ENCODE measurements around the gene TMOD2.
"Not testable (repeated sequence)": the region's sequence is repeated elsewhere in the genome, so short reads cannot be mapped to it uniquely, and the experiment has no call there.

TMOD2 gene

GRCh38 chr15:51775967-51776816, 24.8 kb downstream of the TMOD2 start:
- peak; percentile 25 for DNase-seq

GRCh38 chr15:51776952-51777569, 25.7 kb downstream of the TMOD2 start:
- DNase-seq: peak; percentile 58

- DNase-seq: no peak
Observed at GRCh38 chr15:51780636-51781035, 29.2 kb downstream of the TMOD2 start.

GRCh38 chr15:51781506-51781905, 30.1 kb downstream of the TMOD2 start:
- no peak for DNase-seq

DNA sequence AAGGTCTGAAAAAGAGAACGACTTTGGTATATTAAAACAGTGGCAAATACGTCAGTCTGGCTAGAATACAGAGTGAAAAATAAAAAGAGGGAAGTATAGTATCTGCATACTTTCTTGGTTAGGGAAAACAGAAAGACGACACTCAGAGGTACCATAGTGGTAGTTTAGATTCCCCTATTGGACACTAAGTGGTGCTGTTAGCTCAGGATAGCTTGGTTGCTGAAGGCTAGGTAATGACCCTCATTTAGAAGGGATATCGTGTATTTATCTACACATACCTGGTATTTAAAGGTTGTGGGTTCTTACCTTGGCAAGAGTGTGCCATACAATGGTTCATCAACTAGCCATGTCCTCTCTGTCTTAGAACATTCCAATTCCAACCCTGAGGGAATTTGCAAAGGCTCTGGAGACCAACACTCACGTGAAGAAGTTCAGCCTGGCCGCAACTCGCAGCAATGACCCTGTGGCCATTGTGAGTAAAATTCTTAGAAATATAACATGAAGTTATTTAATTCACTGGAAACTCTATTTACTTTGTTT, 31.0 kb downstream of the TMOD2 start:
- peak; percentile 47 for DNase-seq

GRCh38 chr15:51783967-51784366, 32.6 kb downstream of the TMOD2 start:
- no peak for DNase-seq

DNA sequence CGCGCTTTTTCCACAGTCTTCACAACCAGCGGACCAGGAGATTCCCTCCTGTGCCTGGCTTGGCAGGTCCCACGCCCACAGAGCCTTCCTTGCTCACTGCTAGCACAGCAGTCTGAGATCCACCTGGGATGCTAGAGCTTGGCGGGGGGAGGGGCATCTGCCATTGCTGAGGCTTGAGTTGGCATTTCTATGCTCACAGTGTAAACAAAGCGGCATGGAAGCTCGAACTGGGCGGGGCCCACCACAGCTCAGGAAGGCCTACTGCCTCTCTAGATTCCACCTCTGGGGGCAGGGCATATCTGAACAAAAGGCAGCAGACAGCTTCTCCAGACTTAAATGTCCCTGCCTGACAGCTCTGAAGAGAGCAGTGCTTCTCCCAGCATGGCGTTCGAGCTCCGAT, 35.7 kb downstream of the TMOD2 start:
- DNase-seq: not testable (repeated sequence)

GRCh38 chr15:51792474-51792873, 41.1 kb downstream of the TMOD2 start:
- not testable (repeated sequence) for DNase-seq

- no peak for DNase-seq
Observed at GRCh38 chr15:51793521-51794305, 42.3 kb downstream of the TMOD2 start.

DNA sequence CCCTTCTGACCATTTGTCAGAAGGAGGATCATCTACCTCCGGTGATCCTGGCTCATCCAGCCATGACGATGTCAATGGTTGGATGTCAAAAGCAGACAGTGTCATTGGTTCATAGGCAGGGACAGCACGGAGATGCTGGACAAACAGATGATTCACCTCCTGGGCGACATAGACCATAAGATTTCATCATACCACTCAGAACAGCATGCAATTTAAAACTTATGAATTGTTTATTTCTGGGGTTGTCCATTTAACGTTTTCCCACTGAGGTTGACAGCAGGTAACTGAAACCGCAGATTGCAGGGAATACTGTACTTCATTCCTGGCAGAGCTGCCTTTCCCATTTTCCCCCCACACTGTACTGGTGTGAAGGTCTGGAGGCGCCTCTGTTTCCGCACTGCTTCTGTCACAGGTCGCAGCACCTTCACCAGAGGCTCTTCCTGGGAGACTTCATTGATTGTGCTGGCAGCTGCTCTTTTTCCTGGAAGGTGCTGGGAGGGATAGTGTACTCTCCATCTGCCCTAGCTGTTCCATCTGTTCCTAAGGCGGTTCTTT, 45.5 kb downstream of the TMOD2 start:
- DNase-seq: no peak

DNA sequence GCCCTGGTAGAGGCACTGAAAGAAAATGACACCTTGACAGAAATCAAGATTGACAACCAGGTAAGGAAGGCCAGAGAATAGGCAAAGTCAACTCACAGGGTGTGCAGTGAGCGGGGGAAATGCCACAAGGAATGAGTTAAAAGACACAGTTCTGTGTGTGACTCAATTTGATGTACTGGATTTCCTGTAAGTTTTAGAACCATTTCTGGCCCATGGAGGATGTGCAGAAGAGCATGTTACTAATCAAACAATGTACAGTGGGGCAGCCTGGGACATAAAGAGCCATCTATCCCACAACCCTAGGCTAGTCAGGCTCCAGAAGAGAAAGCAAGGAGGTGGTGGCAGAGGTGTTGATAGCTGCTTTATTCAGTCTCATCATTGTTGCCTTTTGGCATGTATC, 46.9 kb downstream of the TMOD2 start:
- DNase-seq: no peak

DNA sequence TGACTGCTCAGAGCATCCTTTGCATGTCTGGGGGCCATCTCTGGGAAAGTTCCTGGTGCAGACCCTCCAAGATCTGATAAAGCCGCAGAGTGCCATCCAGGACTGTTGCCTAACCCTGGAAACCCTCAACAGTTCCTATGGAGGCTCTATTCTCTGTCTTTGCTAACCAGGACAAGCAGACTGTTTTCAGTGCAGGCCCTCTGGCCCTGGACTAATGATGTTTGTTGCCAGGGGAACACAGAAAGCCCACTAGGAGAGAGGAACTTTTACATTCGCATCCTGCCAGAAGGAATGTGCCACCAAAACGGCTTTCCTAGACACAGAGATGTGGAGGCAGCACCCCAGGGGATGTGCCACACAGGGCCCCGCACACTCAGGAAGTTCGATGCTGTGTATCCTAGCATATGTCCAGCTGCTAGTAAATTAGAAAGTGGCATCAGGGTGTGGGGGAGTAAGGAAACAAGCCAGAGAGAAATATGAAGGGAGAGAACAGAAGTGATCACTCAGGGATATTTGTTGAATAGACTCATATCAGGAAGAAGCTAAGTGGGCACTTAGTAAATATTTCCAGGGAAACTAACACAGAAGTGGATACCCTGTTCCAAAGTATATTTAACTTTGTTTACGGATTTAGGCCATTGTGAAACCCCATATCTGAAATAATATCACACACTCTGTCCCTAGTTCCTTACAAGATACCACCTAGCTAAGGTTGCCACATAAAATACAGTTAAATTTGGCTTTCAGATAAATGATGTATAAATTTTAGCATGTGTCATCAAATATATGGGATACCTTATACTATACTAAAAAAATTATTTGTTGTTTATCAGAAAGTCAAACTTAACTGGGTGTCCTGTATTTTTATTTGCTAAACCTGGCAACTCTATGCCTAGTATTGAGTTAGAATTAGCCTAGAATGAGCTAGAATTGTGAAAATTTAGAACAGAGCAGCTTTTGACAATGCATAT, 48.2 kb downstream of the TMOD2 start:
- no peak for DNase-seq

- DNase-seq: no peak
Observed at GRCh38 chr15:51801391-51801835, 50.0 kb downstream of the TMOD2 start.

- no peak for DNase-seq
Observed at GRCh38 chr15:51802593-51802992, 51.2 kb downstream of the TMOD2 start.

- DNase-seq: no peak
Observed at GRCh38 chr15:51803965-51804364, 52.6 kb downstream of the TMOD2 start.

DNA sequence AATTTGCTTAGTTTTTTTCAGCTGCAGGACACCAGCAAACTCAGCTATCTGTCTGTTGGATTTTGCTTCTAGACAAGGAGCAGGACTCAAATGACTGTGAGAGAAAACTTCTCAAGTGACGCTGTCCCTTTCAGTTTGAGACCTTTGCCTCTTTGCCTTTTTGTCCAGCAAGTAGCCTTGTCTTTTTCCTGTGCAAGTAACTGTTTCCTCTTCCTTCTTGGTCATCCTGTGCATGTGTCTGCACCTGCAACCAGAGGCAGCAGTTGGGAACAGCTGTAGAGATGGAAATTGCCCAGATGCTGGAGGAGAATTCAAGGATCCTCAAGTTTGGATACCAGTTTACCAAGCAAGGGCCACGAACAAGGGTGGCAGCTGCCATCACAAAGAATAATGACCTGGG, 54.7 kb downstream of the TMOD2 start:
- DNase-seq: no peak

DNA sequence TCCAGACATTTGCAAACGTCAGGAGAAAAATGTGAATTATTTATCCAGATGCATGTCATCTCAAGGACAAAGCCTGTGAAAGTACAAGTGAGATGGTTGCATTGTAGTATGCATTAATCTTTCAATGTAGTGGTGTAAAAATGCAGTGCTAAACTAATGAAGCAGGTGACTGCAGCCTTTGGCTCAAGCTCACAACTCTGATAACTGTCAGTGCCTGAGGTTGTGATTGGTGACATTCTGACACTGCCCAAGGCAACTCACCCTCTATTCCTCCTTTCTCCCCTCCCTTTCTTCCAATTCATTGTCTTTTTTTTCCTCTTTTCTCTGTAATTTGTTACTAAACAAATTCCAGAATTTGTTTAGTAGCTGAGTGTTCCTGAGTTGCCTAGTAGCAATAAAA, 58.1 kb downstream of the TMOD2 start:
- DNase-seq: no peak

DNA sequence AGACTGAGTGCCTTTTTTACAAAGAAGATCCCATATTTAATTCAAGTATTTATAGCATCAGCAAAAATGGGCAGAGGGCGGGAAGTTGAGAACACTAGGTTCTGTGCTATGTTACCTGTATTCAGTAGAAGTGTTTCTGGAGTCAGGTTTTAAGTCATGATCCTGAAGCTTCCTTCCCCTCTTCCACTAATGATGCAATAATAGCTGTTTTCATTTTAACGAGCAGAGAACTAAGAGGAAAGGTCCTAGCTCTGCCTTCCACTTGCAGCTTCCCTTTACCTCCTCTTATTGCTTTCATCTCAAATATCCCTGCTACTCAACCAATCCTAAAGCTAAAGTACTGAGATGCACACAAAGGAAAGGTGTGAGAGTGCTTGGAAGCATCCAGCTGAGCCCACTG, 61.2 kb downstream of the TMOD2 start:
- no peak for DNase-seq

- DNase-seq: no peak
Observed at GRCh38 chr15:51814606-51815005, 63.2 kb downstream of the TMOD2 start.

GRCh38 chr15:51816611-51817010, 65.2 kb downstream of the TMOD2 start:
- no peak for DNase-seq

DNA sequence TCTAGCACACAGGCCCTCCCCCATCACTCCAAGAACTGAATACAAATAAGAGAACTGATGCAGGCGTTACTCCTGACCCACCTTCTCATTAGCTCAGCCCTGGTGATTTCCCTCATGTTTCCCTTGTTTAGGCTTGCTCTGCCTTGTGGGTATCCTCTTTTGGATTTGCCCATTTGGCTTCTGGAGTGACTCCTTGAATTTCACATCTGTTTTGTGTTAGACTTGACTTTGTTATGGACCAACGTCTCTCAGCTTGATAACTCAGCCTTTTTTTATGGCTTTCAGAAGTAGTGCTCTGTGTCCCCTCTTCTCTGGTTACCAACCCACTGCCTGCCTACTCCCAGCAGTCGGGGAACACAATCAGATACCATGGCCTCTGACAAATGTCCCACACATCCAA, 66.8 kb downstream of the TMOD2 start:
- DNase-seq: no peak

- DNase-seq: no peak
Observed at GRCh38 chr15:51825698-51826097, 74.3 kb downstream of the TMOD2 start.

All from GDM1 (cell line).